Measurements from ENCODE around the gene PRDM5. TPM values are rescaled to one million over a fixed set of nuclear protein-coding genes. Genes with fewer than 3 reads are reported as not detected.

Gene PRDM5
- total RNA-seq, 1 donor = 0.94 TPM

DNA sequence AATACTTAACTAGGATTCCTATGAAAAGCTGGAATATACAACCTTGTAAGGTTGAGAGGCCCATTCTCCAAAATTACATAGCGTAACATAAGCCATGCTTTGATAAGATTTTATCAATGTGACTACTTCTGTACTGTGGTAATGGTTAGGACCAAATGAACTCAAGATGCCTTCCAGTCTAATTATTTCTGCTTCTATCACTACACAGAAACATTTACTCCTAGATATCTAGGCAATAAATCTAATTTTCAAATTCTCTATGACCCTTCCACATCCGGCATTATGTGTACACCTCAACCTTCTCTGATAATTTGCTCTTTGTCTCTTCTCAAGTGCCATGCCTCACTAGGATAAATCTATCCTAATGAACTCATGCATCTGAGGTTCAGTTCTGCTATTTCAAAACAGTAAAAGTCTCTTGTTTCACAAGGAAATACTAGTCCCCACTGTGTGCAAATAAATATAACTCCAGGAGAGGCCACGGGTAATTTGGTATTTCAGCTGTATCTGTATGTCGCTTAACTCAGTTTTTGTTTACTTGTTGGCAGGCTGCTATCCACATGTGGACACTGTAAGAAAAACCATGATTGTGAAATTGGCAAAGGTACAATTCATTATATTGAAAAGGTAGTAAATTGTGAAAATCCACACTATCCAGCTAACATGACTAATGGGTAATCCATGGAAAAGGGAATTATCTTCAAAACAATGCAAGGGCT, 93.3 kb downstream of the PRDM5 start:
- no peaks in the 10 kb centered on the region for H3K4me1 ChIP-seq (ENCODE audit: insufficient read depth, low read length)
- H3K4me3 ChIP-seq (ENCODE audit: low read length) = no peak overlapping the region
- H3K27me3 ChIP-seq (ENCODE audit: insufficient read depth, low read length) = no peaks in the 10 kb centered on the region
- no peaks in the 10 kb centered on the region for H3K9me3 ChIP-seq (ENCODE audit: low read depth, low read length)

DNA sequence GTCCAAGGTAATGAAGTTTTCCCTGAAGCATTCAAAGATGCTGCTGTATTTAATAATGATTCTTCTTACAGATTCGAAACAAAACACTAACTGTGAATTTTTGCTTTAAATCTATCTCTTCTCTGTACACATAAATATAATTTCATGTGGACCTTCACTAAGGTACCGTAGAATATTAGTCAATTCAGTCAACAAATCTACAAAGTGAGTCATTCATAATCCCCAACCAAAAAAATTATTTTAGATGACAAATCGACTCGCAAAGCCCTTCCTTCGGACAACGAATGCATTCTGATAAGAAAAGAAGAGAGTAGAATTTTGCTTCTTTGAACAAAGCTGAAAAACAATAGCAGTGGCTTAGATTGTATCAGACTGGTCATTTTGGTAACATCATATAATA, 95.7 kb downstream of the PRDM5 start:
- Histone ChIP-seq H3K27me3 (ENCODE audit: insufficient read depth, low read length) (no peaks in the 10 kb centered on the region), H3K9me3 (ENCODE audit: low read depth, low read length) (no peaks in the 10 kb centered on the region), H3K4me1 (ENCODE audit: insufficient read depth, low read length) (no peaks in the 10 kb centered on the region), H3K4me3 (ENCODE audit: low read length) (no peak overlapping the region)

DNA sequence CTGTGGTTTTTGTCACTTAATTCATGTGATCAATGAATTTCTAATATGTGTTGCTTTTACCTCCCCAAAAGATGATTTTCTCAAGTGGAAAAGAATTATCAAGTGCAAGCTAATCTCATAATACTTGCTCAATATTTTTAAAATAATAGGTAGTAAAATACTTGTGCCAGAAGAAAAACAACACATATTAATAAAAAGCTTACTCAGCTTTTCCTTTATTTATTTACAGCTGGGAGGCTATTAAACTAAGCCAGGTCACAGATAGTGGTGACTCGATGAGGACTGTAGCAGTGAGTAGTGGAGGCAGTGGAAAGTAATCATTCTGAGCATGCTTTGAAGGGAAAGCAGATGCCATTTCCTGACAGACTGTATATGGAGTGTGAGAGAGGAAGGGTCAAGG, 96.1 kb downstream of the PRDM5 start:
- Histone ChIP-seq H3K9me3 (ENCODE audit: low read depth, low read length) (no peaks in the 10 kb centered on the region), H3K4me3 (ENCODE audit: low read length) (no peak overlapping the region), H3K4me1 (ENCODE audit: insufficient read depth, low read length) (no peaks in the 10 kb centered on the region), H3K27me3 (ENCODE audit: insufficient read depth, low read length) (no peaks in the 10 kb centered on the region)

DNA sequence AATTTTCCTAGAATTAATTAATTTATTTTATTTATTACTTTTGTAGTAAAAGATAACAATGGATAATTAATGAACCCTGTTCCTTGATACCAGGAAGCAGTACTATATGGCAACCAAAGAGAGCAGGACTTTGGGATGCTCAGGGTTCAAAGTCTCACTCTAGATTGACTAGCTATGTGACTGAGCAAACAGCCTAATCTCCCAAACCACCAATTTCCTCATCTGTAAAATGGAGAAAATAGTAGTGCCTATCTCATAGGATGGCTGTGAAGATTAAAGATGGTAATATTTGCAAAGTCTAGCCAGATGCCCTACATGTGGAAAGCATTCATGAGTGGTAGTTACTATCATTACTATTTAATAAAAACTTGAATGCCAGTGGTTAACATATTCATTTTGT, 97.6 kb downstream of the PRDM5 start:
- no peaks in the 10 kb centered on the region for H3K27me3 ChIP-seq (ENCODE audit: insufficient read depth, low read length)
- H3K9me3 ChIP-seq (ENCODE audit: low read depth, low read length) = no peaks in the 10 kb centered on the region
- H3K4me3 ChIP-seq (ENCODE audit: low read length) = no peak overlapping the region
- H3K4me1 ChIP-seq (ENCODE audit: insufficient read depth, low read length) = no peaks in the 10 kb centered on the region

DNA sequence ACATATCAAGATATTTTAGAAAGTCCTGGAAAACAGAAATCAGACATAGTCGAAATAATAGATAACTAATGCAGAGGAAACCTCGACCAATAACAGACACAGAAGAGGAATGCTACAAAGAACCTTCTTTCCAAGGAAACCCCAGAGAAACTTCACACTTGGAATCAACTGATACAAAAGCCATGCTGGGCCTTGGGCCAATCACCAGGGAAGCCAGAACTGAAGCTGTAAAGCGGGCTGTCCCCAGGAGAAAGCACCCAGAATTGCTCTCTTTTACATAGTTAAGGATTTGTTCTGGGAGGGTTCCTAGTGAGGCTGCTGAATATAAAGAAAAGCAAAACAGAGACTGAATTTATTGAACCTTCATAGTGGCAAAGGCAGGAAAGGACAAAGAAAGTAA, 100.5 kb downstream of the PRDM5 start:
- H3K27me3 ChIP-seq (ENCODE audit: insufficient read depth, low read length) = no peaks in the 10 kb centered on the region
- H3K4me3 ChIP-seq (ENCODE audit: low read length) = no peak overlapping the region
- no peaks in the 10 kb centered on the region for H3K4me1 ChIP-seq (ENCODE audit: insufficient read depth, low read length)
- H3K9me3 ChIP-seq (ENCODE audit: low read depth, low read length) = no peaks in the 10 kb centered on the region

DNA sequence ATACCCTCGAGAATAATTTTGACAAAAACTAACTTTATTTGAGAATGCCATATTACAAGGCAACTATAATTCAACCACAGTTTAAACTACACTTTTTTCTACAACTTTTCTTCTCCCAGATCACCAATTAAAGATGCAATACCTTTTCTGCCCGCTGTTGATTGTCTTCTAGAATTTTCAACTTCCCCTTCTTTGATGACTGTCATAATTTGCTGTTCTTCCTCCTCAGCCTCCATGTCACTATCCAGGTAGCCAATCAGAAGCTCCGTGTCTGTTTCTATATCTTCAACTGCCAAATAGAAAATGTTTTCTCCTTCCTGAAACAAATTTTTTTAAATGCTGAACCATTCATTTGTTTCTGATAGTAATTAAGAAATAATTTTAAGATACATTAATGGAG, 101.5 kb downstream of the PRDM5 start:
- Histone ChIP-seq H3K4me1 (ENCODE audit: insufficient read depth, low read length) (no peaks in the 10 kb centered on the region), H3K4me3 (ENCODE audit: low read length) (no peak overlapping the region), H3K27me3 (ENCODE audit: insufficient read depth, low read length) (no peaks in the 10 kb centered on the region), H3K9me3 (ENCODE audit: low read depth, low read length) (no peaks in the 10 kb centered on the region)

DNA sequence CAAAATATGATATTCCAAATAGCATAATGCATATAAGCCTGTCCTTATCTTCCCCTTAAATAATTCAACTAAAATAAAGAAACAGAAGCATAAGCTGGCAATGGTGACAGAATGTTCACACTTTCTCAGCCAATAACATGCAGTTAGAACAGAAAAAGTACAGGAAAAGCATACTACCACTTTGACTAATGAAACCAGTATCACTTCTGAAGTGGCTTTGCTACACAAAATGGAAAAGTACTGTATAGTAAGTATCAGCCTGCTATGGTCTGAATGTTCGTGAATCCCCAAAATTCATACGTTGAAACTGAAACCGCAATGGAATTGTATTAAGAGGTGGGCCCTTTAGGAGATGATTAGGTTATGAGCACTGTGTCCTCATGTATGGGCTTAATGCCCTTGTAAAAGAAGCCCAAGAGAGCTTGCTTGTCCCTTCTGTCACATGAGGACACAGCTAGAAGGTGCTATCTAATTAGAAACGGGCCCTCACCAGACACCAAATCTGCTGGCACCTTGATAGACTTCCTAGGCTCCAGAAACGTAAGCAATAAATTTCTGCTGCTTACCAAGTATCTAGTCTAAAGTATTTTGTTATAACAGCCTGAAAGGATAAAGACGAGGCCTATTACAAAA, 102.6 kb downstream of the PRDM5 start:
- Histone ChIP-seq H3K27me3 (ENCODE audit: insufficient read depth, low read length) (no peaks in the 10 kb centered on the region), H3K4me1 (ENCODE audit: insufficient read depth, low read length) (no peaks in the 10 kb centered on the region), H3K9me3 (ENCODE audit: low read depth, low read length) (no peaks in the 10 kb centered on the region), H3K4me3 (ENCODE audit: low read length) (no peak overlapping the region)

DNA sequence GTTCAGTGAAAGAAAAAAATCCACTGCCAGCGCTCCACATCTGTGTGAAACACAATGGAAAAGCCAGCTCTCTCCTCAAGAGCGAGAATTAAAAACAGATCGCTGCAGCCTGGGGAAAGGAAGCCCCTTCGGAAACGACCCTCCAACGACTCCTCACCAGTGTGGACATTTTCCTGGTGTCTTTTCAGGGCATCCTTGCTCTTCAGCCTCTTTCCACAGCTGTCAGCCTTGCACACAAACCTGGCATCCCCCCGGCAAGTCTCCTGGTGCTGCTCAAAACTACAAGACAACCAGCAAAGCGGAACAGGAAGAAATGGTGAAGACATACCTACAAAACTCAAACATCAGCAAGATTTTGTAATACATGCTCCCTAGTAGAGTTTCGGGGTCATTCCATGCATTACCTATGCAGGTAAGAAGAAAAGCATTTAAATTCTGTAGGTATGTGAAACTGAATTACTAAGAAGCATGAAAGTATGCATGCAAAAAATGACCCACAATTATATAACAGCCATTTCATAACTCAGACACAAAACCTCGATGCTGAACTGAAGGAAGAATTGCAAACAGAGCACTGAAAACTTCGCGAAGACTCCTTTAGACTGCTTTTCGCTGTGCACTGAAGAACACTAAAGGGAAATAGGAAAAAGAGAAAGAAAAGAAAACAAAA, 106.1 kb downstream of the PRDM5 start:
- Histone ChIP-seq H3K4me1 (ENCODE audit: insufficient read depth, low read length) (no peaks in the 10 kb centered on the region), H3K27me3 (ENCODE audit: insufficient read depth, low read length) (no peaks in the 10 kb centered on the region), H3K9me3 (ENCODE audit: low read depth, low read length) (no peaks in the 10 kb centered on the region), H3K4me3 (ENCODE audit: low read length) (peak overlapping the region; percentile 6)

DNA sequence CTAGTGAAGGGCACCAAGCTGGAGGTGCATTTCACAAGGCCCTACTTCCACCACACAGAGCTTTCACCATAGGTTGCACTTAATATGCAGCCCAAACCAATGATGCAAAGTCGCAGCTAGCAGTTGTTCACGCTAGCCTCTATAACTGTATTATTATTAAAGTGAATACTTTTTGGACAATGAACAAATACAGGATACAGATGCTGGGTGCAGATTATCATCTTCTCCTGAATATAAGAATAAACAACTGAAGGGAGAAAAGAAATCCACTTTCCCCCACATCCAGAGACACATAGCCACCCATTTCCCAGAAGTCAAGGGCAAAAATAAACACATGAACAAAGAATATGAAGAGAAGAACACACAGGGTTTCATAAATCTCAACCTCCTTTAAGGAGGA, 107.2 kb downstream of the PRDM5 start:
- no peaks in the 10 kb centered on the region for H3K9me3 ChIP-seq (ENCODE audit: low read depth, low read length)
- H3K27me3 ChIP-seq (ENCODE audit: insufficient read depth, low read length) = no peaks in the 10 kb centered on the region
- H3K4me1 ChIP-seq (ENCODE audit: insufficient read depth, low read length) = no peaks in the 10 kb centered on the region
- no peak overlapping the region for H3K4me3 ChIP-seq (ENCODE audit: low read length)

DNA sequence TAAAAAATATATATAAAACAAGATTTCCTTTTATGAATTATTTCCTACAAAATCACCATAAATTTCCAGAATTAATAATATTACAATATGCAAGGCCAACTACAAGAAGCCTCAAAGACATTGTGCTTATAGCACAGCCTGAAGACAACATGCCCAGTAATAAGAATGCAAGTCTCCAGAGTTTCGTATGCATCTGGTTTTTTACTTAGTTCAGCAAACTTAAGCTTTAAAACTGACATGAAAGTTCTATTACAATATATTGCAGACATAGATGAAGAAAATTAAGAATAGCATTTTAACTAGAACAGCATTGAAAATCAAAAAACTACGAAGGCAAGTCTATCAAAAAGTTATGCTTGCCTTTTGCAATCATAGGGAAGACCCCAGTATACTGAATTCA, 107.6 kb downstream of the PRDM5 start:
- H3K27me3 ChIP-seq (ENCODE audit: insufficient read depth, low read length) = no peaks in the 10 kb centered on the region
- H3K4me3 ChIP-seq (ENCODE audit: low read length) = no peak overlapping the region
- no peaks in the 10 kb centered on the region for H3K9me3 ChIP-seq (ENCODE audit: low read depth, low read length)
- H3K4me1 ChIP-seq (ENCODE audit: insufficient read depth, low read length) = no peaks in the 10 kb centered on the region

DNA sequence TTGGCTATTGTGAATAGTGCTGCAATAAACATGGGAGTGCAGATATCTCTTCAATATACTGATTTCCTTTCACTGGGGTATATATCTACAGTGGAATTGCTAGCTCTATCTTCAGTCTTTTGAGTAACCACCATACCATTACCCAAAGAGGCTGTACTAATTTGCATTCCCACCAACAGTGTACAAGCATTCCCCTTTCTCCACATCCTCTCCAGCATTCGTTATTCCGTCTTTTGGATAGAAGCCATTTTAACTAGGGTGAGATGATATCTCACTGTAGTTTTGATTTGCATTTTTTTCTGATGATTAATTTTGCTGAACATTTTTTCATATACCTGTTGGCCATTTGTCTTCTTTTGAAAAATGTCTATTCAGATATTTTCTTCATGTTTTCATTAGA, 110.3 kb downstream of the PRDM5 start:
- no peaks in the 10 kb centered on the region for H3K27me3 ChIP-seq (ENCODE audit: insufficient read depth, low read length)
- no peaks in the 10 kb centered on the region for H3K4me1 ChIP-seq (ENCODE audit: insufficient read depth, low read length)
- H3K4me3 ChIP-seq (ENCODE audit: low read length) = no peak overlapping the region
- H3K9me3 ChIP-seq (ENCODE audit: low read depth, low read length) = no peaks in the 10 kb centered on the region

DNA sequence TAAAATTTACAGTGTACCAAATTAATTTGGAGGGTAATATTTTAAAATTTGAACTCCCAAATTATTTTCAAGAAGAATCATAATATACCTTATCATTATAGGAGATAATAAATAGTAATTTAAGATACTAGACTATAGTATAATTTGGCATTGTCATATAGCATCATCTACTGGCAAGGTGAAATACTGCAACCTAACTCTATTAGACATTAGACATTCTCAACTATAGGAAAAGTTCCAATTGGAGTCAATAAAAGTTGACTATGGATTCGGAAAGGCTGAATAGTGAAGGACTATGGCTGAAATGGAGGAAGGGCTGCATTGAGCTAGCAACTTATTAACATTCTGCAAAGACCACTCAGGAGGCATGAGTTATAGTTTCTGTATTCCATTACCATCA, 113.0 kb downstream of the PRDM5 start:
- no peaks in the 10 kb centered on the region for H3K27me3 ChIP-seq (ENCODE audit: insufficient read depth, low read length)
- H3K4me1 ChIP-seq (ENCODE audit: insufficient read depth, low read length) = no peaks in the 10 kb centered on the region
- no peaks in the 10 kb centered on the region for H3K9me3 ChIP-seq (ENCODE audit: low read depth, low read length)
- no peak overlapping the region for H3K4me3 ChIP-seq (ENCODE audit: low read length)

DNA sequence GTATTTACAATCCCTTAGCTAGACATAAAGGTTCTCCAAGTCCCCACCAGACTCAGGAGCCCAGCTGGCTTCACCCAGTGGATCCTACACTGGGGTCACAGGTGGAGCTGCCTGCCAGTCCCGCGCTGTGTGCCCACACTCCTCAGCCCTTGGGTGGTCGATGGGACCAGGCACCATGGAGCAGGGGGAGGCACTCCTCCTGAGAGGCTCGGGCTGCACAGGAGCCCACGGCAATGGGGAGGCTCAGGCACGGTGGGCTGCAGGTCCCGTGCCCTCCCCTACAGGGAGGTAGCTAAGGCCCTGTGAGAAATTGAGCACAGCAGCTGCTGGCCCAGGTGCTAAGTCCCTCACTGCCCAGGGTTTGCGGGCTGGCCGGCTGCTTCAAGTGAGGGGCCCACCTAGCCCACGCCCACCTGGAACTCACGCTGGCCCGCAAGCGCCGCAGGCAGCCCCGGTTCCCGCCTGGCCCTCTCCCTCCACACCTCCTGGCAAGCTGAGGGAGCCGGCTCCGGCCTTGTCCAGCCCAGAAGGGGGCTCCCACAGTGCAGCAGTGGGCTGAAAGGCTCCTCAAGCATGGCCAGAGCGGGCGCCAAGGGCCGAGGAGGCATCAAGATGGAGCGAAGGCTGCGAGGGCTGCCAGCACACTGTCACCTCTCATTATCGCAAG, 113.9 kb downstream of the PRDM5 start:
- no peaks in the 10 kb centered on the region for H3K4me1 ChIP-seq (ENCODE audit: insufficient read depth, low read length)
- no peaks in the 10 kb centered on the region for H3K9me3 ChIP-seq (ENCODE audit: low read depth, low read length)
- H3K27me3 ChIP-seq (ENCODE audit: insufficient read depth, low read length) = no peaks in the 10 kb centered on the region
- H3K4me3 ChIP-seq (ENCODE audit: low read length) = no peak overlapping the region

DNA sequence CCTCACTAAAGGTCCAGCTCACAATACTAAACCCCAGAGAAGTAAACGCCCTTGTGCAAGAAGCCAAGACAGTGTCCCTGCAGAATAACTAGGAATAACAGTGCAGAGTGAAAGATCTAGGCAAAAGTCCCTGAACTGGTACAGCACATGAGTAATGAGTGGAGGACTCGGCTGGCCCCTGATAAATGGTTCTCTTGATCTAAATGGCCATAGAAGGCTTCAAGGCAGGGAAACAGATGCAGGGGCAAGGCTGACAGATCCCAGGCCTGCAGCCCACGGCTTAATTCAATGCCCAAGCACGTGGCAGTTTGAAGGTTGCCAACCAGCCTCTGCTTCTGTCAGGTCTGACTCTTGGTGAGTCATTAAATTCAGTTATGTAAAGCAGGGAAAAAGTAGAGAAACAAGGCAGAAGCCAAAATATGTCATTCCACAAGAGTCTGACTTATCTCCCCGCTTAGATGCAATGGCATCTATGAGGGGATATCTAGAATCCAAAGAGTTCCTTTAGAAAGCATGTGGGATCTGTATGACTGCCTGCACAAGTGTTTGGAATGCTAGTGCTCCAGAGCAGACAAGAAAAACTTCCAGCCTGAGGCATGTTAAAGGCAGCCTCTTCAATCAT, 121.3 kb downstream of the PRDM5 start:
- H3K27me3 ChIP-seq (ENCODE audit: insufficient read depth, low read length) = no peaks in the 10 kb centered on the region
- no peaks in the 10 kb centered on the region for H3K9me3 ChIP-seq (ENCODE audit: low read depth, low read length)
- no peaks in the 10 kb centered on the region for H3K4me1 ChIP-seq (ENCODE audit: insufficient read depth, low read length)
- H3K4me3 ChIP-seq (ENCODE audit: low read length) = no peak overlapping the region

DNA sequence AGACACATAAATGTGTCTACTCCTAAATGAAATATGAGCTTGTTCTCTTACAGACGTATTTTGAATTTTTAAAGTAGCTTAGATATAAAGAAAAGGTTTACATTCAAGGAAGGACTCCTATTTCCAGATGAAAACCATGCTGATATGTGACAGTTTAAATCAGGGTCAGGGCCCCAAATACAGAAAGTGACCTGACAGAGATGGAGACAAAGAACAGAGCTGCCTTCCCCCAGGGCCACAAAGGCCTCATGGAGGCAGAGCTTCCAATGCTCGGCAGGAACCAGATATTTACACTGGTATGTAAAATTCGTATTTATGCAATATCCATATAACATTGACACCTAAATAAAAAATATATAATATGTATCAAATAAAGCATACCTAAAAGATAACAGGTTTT, 124.0 kb downstream of the PRDM5 start:
- no peaks in the 10 kb centered on the region for H3K9me3 ChIP-seq (ENCODE audit: low read depth, low read length)
- H3K27me3 ChIP-seq (ENCODE audit: insufficient read depth, low read length) = no peaks in the 10 kb centered on the region
- no peak overlapping the region for H3K4me3 ChIP-seq (ENCODE audit: low read length)
- H3K4me1 ChIP-seq (ENCODE audit: insufficient read depth, low read length) = no peaks in the 10 kb centered on the region
